ENCODE results near the gene FAM171A1. TPM values are rescaled to one million over a fixed set of nuclear protein-coding genes. Genes with fewer than 3 reads are reported as not detected.

The FAM171A1 gene
- total RNA-seq, 1 experiment from 2014 or later = 1.0 TPM

DNA sequence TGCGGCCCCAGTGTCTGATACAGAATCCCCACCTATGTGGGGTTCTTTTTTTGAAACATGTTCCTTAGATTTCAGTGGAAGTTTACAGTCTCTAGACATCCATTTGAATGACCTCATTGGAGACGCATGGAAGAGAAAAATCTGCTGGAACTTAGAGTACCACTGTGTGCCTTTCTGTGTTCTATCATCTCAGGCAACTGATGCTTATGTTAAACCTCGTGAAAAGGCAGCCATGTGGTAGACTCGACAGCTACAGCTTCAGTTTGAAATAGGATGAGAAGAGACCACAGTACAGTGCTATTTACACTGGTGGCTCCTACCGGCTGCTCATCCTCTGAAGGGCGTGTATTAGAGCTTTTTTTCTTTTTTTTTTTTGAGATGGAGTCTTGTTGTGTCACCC is 74.4 kb downstream of the FAM171A1 start:
- no TSS peak for BruUV-seq (replicated peaks)
- intact Hi-C loops (cut with micrococcal nuclease; ENCODE audit: unreplicated experiment) = no loop called here
- Mint-ChIP-seq H3K27me3 (ENCODE audit: unreplicated experiment) (peaks cover 78% of the 10 kb centered on the region), H3K9me3 (ENCODE audit: low read depth, unreplicated experiment) (no peaks in the 10 kb centered on the region), H3K36me3 (ENCODE audit: insufficient read depth, unreplicated experiment) (no peaks in the 10 kb centered on the region), H3K4me3 (ENCODE audit: low read depth, unreplicated experiment) (no peak overlapping the region), H3K27ac (ENCODE audit: unreplicated experiment) (no peak overlapping the region), H3K4me1 (ENCODE audit: low read depth, unreplicated experiment) (no peaks in the 10 kb centered on the region)
- TF ChIP-seq, protein P1, sequence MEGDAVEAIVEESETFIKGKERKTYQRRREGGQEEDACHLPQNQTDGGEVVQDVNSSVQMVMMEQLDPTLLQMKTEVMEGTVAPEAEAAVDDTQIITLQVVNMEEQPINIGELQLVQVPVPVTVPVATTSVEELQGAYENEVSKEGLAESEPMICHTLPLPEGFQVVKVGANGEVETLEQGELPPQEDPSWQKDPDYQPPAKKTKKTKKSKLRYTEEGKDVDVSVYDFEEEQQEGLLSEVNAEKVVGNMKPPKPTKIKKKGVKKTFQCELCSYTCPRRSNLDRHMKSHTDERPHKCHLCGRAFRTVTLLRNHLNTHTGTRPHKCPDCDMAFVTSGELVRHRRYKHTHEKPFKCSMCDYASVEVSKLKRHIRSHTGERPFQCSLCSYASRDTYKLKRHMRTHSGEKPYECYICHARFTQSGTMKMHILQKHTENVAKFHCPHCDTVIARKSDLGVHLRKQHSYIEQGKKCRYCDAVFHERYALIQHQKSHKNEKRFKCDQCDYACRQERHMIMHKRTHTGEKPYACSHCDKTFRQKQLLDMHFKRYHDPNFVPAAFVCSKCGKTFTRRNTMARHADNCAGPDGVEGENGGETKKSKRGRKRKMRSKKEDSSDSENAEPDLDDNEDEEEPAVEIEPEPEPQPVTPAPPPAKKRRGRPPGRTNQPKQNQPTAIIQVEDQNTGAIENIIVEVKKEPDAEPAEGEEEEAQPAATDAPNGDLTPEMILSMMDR (IDR thresholded peaks at IDR 0.05; ENCODE audit: unreplicated experiment) = no peak
- DNase-seq = no peak
- CTCF ChIA-PET = no interaction called here

DNA sequence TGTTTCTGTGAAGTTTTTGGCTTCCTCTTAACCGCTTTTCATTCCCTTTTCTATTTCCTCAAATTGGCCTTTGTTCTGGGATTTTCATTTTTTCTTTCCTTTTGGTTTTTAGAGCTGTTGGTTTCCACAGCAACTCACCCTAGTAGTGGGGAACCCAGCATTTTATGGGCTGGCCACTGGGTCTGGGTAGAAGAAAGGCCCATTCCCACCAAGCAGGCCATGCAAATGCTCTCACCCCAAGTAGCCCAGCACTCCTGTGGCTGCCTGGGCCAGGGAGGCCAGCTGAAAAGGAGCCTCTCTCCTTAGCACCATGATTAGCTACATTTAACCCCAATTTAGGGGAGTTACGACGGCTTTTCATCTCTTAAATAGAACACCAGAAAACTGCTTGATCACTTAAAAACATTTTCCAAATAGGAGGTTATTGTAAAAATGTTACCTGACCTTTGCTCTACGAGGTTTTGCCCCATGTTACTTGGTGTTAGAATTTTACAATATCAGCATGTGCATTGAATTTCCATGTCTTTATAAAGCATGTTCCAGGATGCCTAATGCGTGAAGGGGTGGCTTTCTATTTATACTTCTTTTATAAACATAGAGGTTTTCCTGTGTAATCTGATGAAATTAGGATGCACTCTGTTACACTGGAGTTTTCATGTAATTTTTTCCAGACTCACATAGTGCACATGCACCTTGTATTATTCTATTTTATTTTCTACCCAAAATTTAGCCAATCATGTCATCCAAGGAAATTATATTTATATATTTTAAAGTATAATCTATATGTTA is 75.4 kb downstream of the FAM171A1 start:
- peaks cover 70% of the 10 kb centered on the region for H3K27me3 Mint-ChIP-seq (ENCODE audit: unreplicated experiment)
- H3K36me3 Mint-ChIP-seq (ENCODE audit: insufficient read depth, unreplicated experiment) = no peaks in the 10 kb centered on the region
- no peaks in the 10 kb centered on the region for H3K9me3 Mint-ChIP-seq (ENCODE audit: low read depth, unreplicated experiment)

DNA sequence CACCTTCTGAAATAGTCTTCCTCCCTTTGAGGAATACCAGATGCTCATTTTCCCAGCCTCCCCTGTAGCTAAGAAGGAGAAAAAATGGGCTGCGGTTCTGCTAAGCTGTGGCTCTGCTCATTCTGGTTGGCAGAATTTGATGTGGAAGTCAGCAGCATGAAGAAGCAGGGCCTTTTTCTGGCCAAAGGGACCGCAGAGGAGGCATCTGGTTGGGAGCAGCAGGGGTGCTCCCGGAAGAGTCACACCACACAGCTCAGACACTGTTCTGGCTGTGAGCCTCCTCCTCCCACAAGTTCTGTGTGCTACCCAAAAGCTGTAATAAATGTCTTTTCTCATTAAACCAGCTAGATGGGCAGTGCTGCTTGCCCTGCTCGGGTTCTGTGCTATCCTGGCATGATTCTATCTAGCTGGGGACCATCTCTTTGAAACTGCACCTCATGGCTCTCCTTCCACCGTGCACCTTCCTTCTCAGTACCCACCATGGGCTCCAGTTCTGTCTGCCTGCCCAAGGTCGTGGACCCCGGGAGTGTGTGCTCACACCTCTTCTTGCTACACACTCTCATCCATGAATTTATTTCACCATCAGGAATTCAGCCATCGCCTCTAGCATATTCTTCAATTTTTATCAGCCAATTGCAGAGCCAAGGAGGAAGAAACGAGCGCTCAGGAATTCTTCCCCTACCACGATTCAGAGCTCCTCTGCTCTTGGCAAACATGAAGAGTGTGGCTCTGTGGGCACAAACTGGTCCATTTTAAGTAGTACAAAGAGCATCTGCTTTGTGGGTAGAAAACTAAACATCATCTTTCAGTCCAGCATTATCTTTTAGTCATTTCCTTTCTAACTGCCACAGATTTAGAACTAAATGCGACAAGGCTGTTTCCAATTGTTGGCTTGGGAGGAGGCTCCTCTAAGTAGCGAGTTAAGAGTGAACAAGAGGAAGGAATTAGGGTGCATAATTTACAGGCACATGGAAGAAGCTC is 76.9 kb downstream of the FAM171A1 start:
- H3K9me3 Mint-ChIP-seq (ENCODE audit: low read depth, unreplicated experiment) = no peaks in the 10 kb centered on the region
- H3K27me3 Mint-ChIP-seq (ENCODE audit: unreplicated experiment) = peaks cover 63% of the 10 kb centered on the region
- H3K27ac Mint-ChIP-seq (ENCODE audit: unreplicated experiment) = no peak overlapping the region
- TF ChIP-seq, protein P1 (IDR thresholded peaks at IDR 0.05; ENCODE audit: unreplicated experiment) = no peak
- DNase-seq = no peak
- BruUV-seq (replicated peaks) = no TSS peak
- no peak overlapping the region for H3K4me3 Mint-ChIP-seq (ENCODE audit: low read depth, unreplicated experiment)
- intact Hi-C loops (cut with micrococcal nuclease; ENCODE audit: unreplicated experiment) = no loop called here
- H3K4me1 Mint-ChIP-seq (ENCODE audit: low read depth, unreplicated experiment) = no peaks in the 10 kb centered on the region
- CTCF ChIA-PET = no interaction called here
- no peaks in the 10 kb centered on the region for H3K36me3 Mint-ChIP-seq (ENCODE audit: insufficient read depth, unreplicated experiment)

More for the DNA sequence above, 75.4 kb downstream of the FAM171A1 start:
- BruUV-seq (replicated peaks) = no TSS peak
- Mint-ChIP-seq H3K27ac (ENCODE audit: unreplicated experiment) (no peak overlapping the region), H3K4me1 (ENCODE audit: low read depth, unreplicated experiment) (no peaks in the 10 kb centered on the region), H3K4me3 (ENCODE audit: low read depth, unreplicated experiment) (no peak overlapping the region)
- CTCF ChIA-PET = no interaction called here
- no peak for DNase-seq
- intact Hi-C loops (cut with micrococcal nuclease; ENCODE audit: unreplicated experiment) = no loop called here
- TF ChIP-seq, protein P1 (IDR thresholded peaks at IDR 0.05; ENCODE audit: unreplicated experiment) = no peak

DNA sequence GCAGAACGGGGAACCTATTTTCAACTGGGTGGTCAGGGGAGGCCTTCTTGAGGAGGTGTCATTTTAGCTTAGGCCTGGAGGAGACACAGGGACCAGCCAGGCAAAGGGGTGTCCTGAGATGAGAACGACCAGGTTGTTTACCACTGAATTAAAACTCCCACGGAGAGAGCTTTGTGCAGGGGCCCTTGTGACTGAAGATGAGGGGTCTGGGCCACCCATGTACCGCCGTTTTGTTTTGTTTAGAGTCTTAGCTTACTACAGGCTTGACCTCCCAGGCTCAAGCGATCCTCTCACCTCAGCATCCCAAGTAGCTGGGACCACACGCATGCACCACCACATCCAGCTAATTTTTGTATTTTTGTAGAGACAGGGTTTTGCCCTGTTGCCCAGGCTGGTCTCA is 80.4 kb downstream of the FAM171A1 start:
- BruUV-seq (replicated peaks) = no TSS peak

More for the DNA sequence above, 80.4 kb downstream of the FAM171A1 start:
- H3K4me1 Mint-ChIP-seq (ENCODE audit: low read depth, unreplicated experiment) = no peaks in the 10 kb centered on the region
- intact Hi-C loops (cut with micrococcal nuclease; ENCODE audit: unreplicated experiment) = no loop called here
- no peaks in the 10 kb centered on the region for H3K36me3 Mint-ChIP-seq (ENCODE audit: insufficient read depth, unreplicated experiment)
- DNase-seq = no peak
- TF ChIP-seq, protein P1 (IDR thresholded peaks at IDR 0.05; ENCODE audit: unreplicated experiment) = no peak
- H3K4me3 Mint-ChIP-seq (ENCODE audit: low read depth, unreplicated experiment) = no peak overlapping the region
- CTCF ChIA-PET = no interaction called here
- H3K27ac Mint-ChIP-seq (ENCODE audit: unreplicated experiment) = no peak overlapping the region
- H3K9me3 Mint-ChIP-seq (ENCODE audit: low read depth, unreplicated experiment) = no peaks in the 10 kb centered on the region
- H3K27me3 Mint-ChIP-seq (ENCODE audit: unreplicated experiment) = peaks cover 46% of the 10 kb centered on the region

Data from Calu3 (cell line).